ENCODE data around the gene APP. TPM values are rescaled to one million over a fixed set of nuclear protein-coding genes. Genes with fewer than 3 reads are reported as not detected.

The APP gene
- total RNA-seq, 2 donors from 2014 or later: 20.5 to 46.6 TPM

DNA sequence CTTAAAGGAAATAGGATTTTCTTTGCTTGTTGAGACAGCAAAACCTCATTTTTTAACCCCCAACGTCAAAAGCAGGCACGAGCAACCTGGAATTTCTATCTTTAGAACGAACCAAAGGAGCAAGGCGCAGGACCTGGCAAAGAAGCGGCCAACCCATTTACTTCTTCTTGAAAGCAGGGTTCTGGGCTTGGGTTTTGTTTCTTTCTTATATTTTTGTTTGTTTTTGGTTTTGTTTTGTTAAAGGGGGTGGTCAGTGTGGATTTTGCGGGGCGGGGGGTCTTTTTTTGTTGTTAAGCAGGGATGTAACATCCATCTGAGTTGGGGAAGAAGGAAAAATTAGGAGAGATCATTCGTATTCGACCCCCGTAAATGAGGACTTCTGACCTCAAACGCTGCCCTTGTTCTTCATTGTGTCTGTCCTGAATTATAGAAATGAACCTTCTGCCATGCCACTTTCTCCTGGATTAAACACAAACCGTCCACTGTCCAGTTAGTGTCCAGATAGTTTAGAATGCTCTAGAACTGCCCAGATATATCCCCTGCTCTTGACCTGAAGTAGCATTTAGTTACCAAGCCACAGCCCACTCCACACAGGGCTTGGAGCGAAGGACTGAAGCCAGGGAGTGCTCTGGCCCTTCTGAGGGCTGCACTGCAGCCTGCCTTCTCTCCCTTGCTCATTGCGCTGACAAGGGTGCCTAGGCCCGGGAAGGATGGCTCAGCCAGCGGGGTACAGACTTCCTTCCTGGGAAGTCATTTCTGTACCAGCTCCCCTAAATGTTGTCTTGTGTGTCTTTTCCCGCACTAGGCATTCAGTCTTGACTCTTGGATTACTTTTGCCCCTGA lies 909 bp upstream of the APP start:
- Mint-ChIP-seq H3K27me3 (no peaks in the 10 kb centered on the region), H3K4me3 (peak overlapping the region; percentile 86), H3K27ac (no peak overlapping the region), H3K36me3 (ENCODE audit: low read depth) (no peaks in the 10 kb centered on the region), H3K9me3 (no peaks in the 10 kb centered on the region), H3K4me1 (peaks cover 4% of the 10 kb centered on the region)
- no peak for ATAC-seq (replicated peaks)

GRCh38 chr21:26169611-26170470 lies 729 bp downstream of the APP start:
- peak; percentile 50 for ATAC-seq (replicated peaks)
- Mint-ChIP-seq H3K9me3 (no peaks in the 10 kb centered on the region), H3K36me3 (ENCODE audit: low read depth) (no peaks in the 10 kb centered on the region), H3K4me3 (peak overlapping the region; percentile 86), H3K27me3 (no peaks in the 10 kb centered on the region), H3K4me1 (peaks cover 4% of the 10 kb centered on the region), H3K27ac (peak overlapping the region; percentile 80)

DNA sequence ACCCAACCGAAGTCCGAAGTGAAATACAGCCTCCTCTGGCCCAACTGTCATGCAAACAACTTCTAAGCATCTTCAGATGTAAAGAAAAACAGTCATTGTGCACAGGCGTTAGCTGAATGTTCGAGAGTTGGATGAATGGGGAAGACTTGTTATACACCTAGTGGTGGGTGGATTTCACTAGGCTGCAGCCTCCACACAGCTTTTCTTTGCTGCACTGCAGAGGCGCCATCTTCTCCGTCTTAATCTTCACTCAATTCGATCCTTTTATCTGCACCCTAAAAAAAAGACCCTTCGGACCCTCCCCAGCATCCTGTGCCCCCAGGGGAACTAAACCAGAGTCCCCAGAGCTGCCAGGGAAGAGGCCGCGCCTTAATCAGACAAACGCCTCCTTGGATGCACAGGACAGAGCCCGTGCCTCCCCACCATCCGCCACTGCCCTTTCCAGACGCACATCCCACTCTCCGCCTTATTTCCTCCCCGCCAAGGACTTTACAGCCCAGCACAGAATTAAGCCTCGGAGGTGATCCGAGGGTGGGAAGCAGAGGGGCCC lies 1.4 kb downstream of the APP start:
- Mint-ChIP-seq H3K27me3 (no peaks in the 10 kb centered on the region), H3K4me1 (peaks cover 4% of the 10 kb centered on the region), H3K4me3 (peak overlapping the region; percentile 86), H3K9me3 (no peaks in the 10 kb centered on the region), H3K36me3 (ENCODE audit: low read depth) (no peaks in the 10 kb centered on the region), H3K27ac (peak overlapping the region; percentile 80)
- ATAC-seq (replicated peaks): peak; percentile 54

DNA sequence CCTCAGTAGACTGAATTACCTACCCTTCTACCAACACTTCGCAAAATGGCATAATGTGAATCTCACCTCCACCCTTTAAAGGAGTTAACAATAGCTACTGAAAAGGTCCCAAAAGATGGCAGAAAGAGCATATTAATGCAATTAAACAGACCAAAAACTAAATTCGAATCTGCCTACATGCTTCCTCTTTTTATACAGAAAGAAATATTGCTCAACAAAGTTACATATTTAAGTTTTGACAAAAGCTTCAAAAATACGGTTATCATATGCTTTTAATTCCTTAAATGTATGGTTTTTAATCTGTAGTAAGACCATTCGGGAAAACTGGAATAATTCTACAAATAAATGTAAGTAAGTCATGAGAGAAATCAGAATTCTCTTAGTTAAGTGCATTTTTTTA lies 2.2 kb downstream of the APP start:
- Mint-ChIP-seq H3K36me3 (ENCODE audit: low read depth) (no peaks in the 10 kb centered on the region), H3K27me3 (no peaks in the 10 kb centered on the region), H3K4me3 (peak overlapping the region; percentile 86), H3K27ac (no peak overlapping the region), H3K9me3 (no peaks in the 10 kb centered on the region), H3K4me1 (peaks cover 4% of the 10 kb centered on the region)
- ATAC-seq (replicated peaks): no peak

DNA sequence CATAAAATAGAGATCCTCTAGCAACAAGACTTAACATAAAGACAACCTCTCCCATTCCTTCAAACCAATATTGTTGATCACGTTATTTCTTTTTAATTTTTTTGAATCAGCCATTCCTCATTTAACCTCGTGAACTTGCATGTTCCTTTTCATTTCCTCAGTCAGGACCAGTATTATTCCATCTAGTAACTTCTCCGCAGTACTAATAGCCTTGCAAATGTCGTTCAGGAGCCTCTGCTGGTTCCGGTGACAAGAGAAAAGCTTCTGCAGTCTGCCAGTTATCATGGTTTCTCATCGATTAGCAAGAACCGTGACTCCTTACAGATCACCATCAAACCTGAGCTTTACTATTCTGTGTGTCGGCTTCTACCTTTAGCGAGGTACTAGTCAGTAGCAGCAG lies 3.0 kb downstream of the APP start:
- no peaks in the 10 kb centered on the region for H3K9me3 Mint-ChIP-seq
- no peaks in the 10 kb centered on the region for H3K36me3 Mint-ChIP-seq (ENCODE audit: low read depth)
- peaks cover 4% of the 10 kb centered on the region for H3K4me1 Mint-ChIP-seq
- no peak for ATAC-seq (replicated peaks)
- no peak overlapping the region for H3K4me3 Mint-ChIP-seq
- H3K27ac Mint-ChIP-seq: no peak overlapping the region
- H3K27me3 Mint-ChIP-seq: no peaks in the 10 kb centered on the region

GRCh38 chr21:26165331-26165730 lies 5.2 kb downstream of the APP start:
- Mint-ChIP-seq H3K4me1 (peaks cover 4% of the 10 kb centered on the region), H3K4me3 (no peak overlapping the region), H3K27ac (no peak overlapping the region), H3K27me3 (no peaks in the 10 kb centered on the region), H3K36me3 (ENCODE audit: low read depth) (no peaks in the 10 kb centered on the region), H3K9me3 (no peaks in the 10 kb centered on the region)
- ATAC-seq (replicated peaks): no peak

GRCh38 chr21:26164311-26164710 lies 6.3 kb downstream of the APP start:
- no peaks in the 10 kb centered on the region for H3K27me3 Mint-ChIP-seq
- H3K4me1 Mint-ChIP-seq: peaks cover 4% of the 10 kb centered on the region
- H3K27ac Mint-ChIP-seq: no peak overlapping the region
- no peaks in the 10 kb centered on the region for H3K36me3 Mint-ChIP-seq (ENCODE audit: low read depth)
- no peak overlapping the region for H3K4me3 Mint-ChIP-seq
- no peak for ATAC-seq (replicated peaks)
- no peaks in the 10 kb centered on the region for H3K9me3 Mint-ChIP-seq

GRCh38 chr21:26162081-26162480 lies 8.5 kb downstream of the APP start:
- Mint-ChIP-seq H3K27me3 (no peaks in the 10 kb centered on the region), H3K4me1 (no peaks in the 10 kb centered on the region), H3K4me3 (no peak overlapping the region), H3K27ac (no peak overlapping the region), H3K36me3 (ENCODE audit: low read depth) (no peaks in the 10 kb centered on the region), H3K9me3 (no peaks in the 10 kb centered on the region)
- no peak for ATAC-seq (replicated peaks)

GRCh38 chr21:26159869-26160268 lies 10.7 kb downstream of the APP start:
- no peak for ATAC-seq (replicated peaks)
- Mint-ChIP-seq H3K27me3 (no peaks in the 10 kb centered on the region), H3K27ac (no peak overlapping the region), H3K4me1 (no peaks in the 10 kb centered on the region), H3K4me3 (no peak overlapping the region), H3K36me3 (ENCODE audit: low read depth) (no peaks in the 10 kb centered on the region), H3K9me3 (no peaks in the 10 kb centered on the region)

- no peaks in the 10 kb centered on the region for H3K36me3 Mint-ChIP-seq (ENCODE audit: low read depth)
- H3K4me3 Mint-ChIP-seq: no peak overlapping the region
- ATAC-seq (replicated peaks): no peak
- H3K4me1 Mint-ChIP-seq: no peaks in the 10 kb centered on the region
- H3K27me3 Mint-ChIP-seq: no peaks in the 10 kb centered on the region
- no peak overlapping the region for H3K27ac Mint-ChIP-seq
- H3K9me3 Mint-ChIP-seq: no peaks in the 10 kb centered on the region
These were observed 12.8 kb downstream of the APP start for GRCh38 chr21:26157801-26158200.

DNA sequence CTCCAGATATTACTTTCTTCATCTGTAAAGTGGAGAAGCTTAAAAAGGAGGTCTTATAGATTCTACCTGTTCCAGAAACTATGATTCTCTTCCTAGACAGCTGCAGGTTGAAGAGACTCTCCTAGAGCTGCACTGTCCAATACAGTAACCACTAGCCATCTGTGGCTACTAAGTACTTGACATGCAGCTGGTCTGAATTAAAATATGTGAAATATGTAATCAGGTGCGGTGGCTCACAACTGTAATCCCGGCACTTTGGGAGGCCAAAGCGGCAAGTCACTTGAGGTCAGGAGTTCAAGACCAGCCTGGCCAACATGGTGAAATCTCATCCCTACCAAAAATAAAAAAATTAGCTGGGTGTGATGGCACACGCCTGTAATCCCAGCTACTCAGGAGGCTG lies 15.8 kb downstream of the APP start:
- Mint-ChIP-seq H3K27me3 (no peaks in the 10 kb centered on the region), H3K27ac (no peak overlapping the region), H3K9me3 (no peaks in the 10 kb centered on the region), H3K4me3 (no peak overlapping the region), H3K36me3 (ENCODE audit: low read depth) (no peaks in the 10 kb centered on the region), H3K4me1 (no peaks in the 10 kb centered on the region)
- ATAC-seq (replicated peaks): no peak

DNA sequence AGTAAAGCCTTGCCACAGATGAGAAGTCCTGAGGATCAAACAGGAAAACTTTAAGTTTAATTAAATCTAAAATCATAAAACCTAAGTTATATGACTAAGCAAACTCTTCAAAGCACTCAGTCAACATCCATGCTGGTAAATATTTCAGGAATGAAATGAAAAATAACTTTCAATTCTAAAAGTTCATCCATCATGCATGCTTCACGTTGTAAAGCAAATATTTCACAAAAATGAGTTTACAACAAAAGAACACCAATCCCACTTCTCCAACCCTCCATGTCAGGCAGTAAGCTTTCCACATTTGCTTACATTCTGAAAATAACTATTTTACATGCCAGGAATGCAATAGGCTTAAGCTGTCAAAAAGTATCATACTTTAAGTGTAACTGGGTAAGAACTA lies 16.8 kb downstream of the APP start:
- H3K9me3 Mint-ChIP-seq: no peaks in the 10 kb centered on the region
- no peak overlapping the region for H3K4me3 Mint-ChIP-seq
- peaks cover 3% of the 10 kb centered on the region for H3K4me1 Mint-ChIP-seq
- H3K36me3 Mint-ChIP-seq (ENCODE audit: low read depth): no peaks in the 10 kb centered on the region
- no peak for ATAC-seq (replicated peaks)
- H3K27ac Mint-ChIP-seq: no peak overlapping the region
- H3K27me3 Mint-ChIP-seq: no peaks in the 10 kb centered on the region

DNA sequence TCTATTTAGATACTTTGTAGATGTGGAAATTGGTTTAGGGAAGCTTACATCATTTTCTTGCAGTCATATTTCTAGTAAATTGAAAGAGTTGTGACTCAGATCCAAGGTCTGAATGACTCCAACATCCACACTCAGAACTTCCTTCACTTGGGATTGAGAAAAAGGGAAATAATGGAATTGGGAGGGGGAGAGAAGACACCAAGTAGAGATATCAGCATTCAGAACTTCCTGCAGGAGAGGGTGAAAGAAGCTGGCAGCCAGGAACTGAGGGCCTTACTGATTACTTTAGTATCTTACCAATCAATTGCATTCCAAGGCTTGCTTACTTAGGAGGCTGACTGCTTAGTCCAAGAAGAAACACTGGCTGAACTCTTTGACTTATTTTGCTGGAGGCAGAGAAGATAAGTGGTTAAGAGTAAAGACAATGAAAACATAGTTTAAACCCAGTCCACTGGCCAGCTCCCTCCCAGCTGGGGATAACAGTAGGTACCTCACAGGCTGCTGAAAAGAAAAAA lies 21.7 kb downstream of the APP start:
- H3K4me1 Mint-ChIP-seq: peaks cover 11% of the 10 kb centered on the region
- H3K9me3 Mint-ChIP-seq: no peaks in the 10 kb centered on the region
- no peak overlapping the region for H3K4me3 Mint-ChIP-seq
- H3K36me3 Mint-ChIP-seq (ENCODE audit: low read depth): no peaks in the 10 kb centered on the region
- H3K27me3 Mint-ChIP-seq: no peaks in the 10 kb centered on the region
- no peak for ATAC-seq (replicated peaks)
- H3K27ac Mint-ChIP-seq: no peak overlapping the region

- Mint-ChIP-seq H3K4me3 (no peak overlapping the region), H3K27ac (peak overlapping the region; percentile 6), H3K4me1 (peaks cover 11% of the 10 kb centered on the region), H3K27me3 (no peaks in the 10 kb centered on the region), H3K9me3 (no peaks in the 10 kb centered on the region), H3K36me3 (ENCODE audit: low read depth) (no peaks in the 10 kb centered on the region)
- no peak for ATAC-seq (replicated peaks)
These were observed 22.3 kb downstream of the APP start for GRCh38 chr21:26148071-26148839.

Data from activated T-helper 17 cell treated with anti-CD3 and anti-CD28 coated beads, Interleukin-2, amount 50 U/mL, for 72 hours (primary cell).